Astrocyte (in vitro differentiated cells and primary cell): ENCODE results near the gene AUTS2. TPM values are rescaled to one million over a fixed set of nuclear protein-coding genes. Genes with fewer than 3 reads are reported as not detected.

Experiments used
- DNase-seq: peaks from one replicate; pipeline ENCODE4 v3.0.0-alpha.2; 2010; ENCODE audit warnings: low read depth
- FAIRE-seq: peaks from 2 replicates; lab custom pipeline; 2011; peaks lifted over from hg19 to GRCh38; lab: Jason Lieb, UNC
- H2AFZ ChIP-seq: 2 replicates; pipeline ENCODE4 v1.6.0; 2012; ENCODE audit warnings: low read depth, low read length, inconsistent platforms
- H3K27ac ChIP-seq: 2 replicates; pipeline ENCODE4 v1.5.1; 2011; ENCODE audit warnings: low read depth, low read length, inconsistent platforms
- H3K27me3 ChIP-seq: 2 replicates; pipeline ENCODE4 v1.6.0; 2011; ENCODE audit warnings: low read length, inconsistent platforms; ENCODE audit not compliant: insufficient read depth
- H3K36me3 ChIP-seq: 2 replicates; pipeline ENCODE4 v1.5.1; 2011; ENCODE audit warnings: low read length, inconsistent platforms; ENCODE audit not compliant: insufficient read depth
- H3K4me1 ChIP-seq: 2 replicates; pipeline ENCODE4 v1.5.1; 2011; ENCODE audit warnings: low read length, inconsistent platforms; ENCODE audit not compliant: insufficient read depth
- H3K4me2 ChIP-seq: 2 replicates; pipeline ENCODE4 v1.6.0; 2012; ENCODE audit warnings: low read length, inconsistent platforms
- H3K4me3 ChIP-seq: 2 replicates; pipeline ENCODE4 v1.5.1; 2011; ENCODE audit warnings: low read depth, mild to moderate bottlenecking, low read length, inconsistent platforms; ENCODE audit not compliant: insufficient read depth
- H3K79me2 ChIP-seq: 2 replicates; pipeline ENCODE4 v1.6.0; 2012; ENCODE audit warnings: mild to moderate bottlenecking, low read length, inconsistent platforms; ENCODE audit not compliant: insufficient read depth
- H3K9ac ChIP-seq: 2 replicates; pipeline ENCODE4 v1.6.0; 2012; ENCODE audit warnings: mild to moderate bottlenecking, low read length, inconsistent platforms
- H3K9me3 ChIP-seq: 2 replicates; pipeline ENCODE4 v1.5.1; 2012; ENCODE audit warnings: low read depth, mild to moderate bottlenecking, low read length, inconsistent platforms; ENCODE audit not compliant: insufficient read depth
- H4K20me1 ChIP-seq: 2 replicates; pipeline ENCODE4 v1.6.0; 2012; ENCODE audit warnings: low read length, inconsistent platforms; ENCODE audit not compliant: insufficient read depth
- H3K27ac Mint-ChIP-seq: one replicate; pipeline ENCODE4 v1.8.0; 2021; ENCODE audit warnings: mild to moderate bottlenecking, mixed read lengths; ENCODE audit not compliant: unreplicated experiment
- H3K27me3 Mint-ChIP-seq: one replicate; pipeline ENCODE4 v1.8.0; 2021; ENCODE audit warnings: low read depth, mixed read lengths; ENCODE audit not compliant: unreplicated experiment
- H3K36me3 Mint-ChIP-seq: one replicate; pipeline ENCODE4 v1.8.0; 2021; ENCODE audit warnings: low read depth, mixed read lengths; ENCODE audit not compliant: unreplicated experiment
- H3K4me1 Mint-ChIP-seq: one replicate; pipeline ENCODE4 v1.8.0; 2021; ENCODE audit warnings: low read depth, mixed read lengths; ENCODE audit not compliant: unreplicated experiment
- H3K4me3 Mint-ChIP-seq: one replicate; pipeline ENCODE4 v1.8.0; 2021; ENCODE audit warnings: mild to moderate bottlenecking, moderate library complexity, mixed read lengths; ENCODE audit not compliant: unreplicated experiment
- H3K9me3 Mint-ChIP-seq: one replicate; pipeline ENCODE4 v1.8.0; 2021; ENCODE audit warnings: mild to moderate bottlenecking, mixed read lengths; ENCODE audit not compliant: unreplicated experiment
- EZH2 ChIP-seq: IDR thresholded peaks from 2 replicates; pipeline ENCODE4 v1.6.1; 2012; ENCODE audit warnings: mild to moderate bottlenecking, low read length, inconsistent platforms; ENCODE audit not compliant: insufficient read depth
- total RNA-seq: library from RNA; stranded (reverse); gene quantifications from 2 replicates; pipeline ENCODE4 v1.2.1, GENCODE V29; 2021
- TF ChIP-seq, protein P1 (sequence below): IDR thresholded peaks from 2 replicates; pipeline ENCODE4 v1.5.1; 2011; ENCODE audit warnings: low read depth, mild to moderate bottlenecking, inconsistent platforms, low read length, moderate library complexity; ENCODE audit not compliant: insufficient read depth

The AUTS2 gene
- total RNA-seq, 1 donor from 2014 or later, result 73.2 TPM

GRCh38 chr7:70580161-70580560 lies 981.9 kb downstream of the AUTS2 start:
- Histone ChIP-seq H3K9me3 (no peaks in the 10 kb centered on the region), H3K9ac (no peak overlapping the region), H3K4me2 (no peak overlapping the region), H3K79me2 (no peaks in the 10 kb centered on the region), H4K20me1 (no peaks in the 10 kb centered on the region), H2AFZ (no peak overlapping the region), H3K4me1 (peaks cover 7% of the 10 kb centered on the region), H3K4me3 (no peak overlapping the region), H3K36me3 (no peaks in the 10 kb centered on the region), H3K27me3 (no peaks in the 10 kb centered on the region), H3K27ac (no peak overlapping the region)
- FAIRE-seq, result no peak
- no peaks in the 10 kb centered on the region for H3K27me3 Mint-ChIP-seq
- no peaks in the 10 kb centered on the region for H3K36me3 Mint-ChIP-seq
- no peak for TF ChIP-seq EZH2
- TF ChIP-seq, protein P1, sequence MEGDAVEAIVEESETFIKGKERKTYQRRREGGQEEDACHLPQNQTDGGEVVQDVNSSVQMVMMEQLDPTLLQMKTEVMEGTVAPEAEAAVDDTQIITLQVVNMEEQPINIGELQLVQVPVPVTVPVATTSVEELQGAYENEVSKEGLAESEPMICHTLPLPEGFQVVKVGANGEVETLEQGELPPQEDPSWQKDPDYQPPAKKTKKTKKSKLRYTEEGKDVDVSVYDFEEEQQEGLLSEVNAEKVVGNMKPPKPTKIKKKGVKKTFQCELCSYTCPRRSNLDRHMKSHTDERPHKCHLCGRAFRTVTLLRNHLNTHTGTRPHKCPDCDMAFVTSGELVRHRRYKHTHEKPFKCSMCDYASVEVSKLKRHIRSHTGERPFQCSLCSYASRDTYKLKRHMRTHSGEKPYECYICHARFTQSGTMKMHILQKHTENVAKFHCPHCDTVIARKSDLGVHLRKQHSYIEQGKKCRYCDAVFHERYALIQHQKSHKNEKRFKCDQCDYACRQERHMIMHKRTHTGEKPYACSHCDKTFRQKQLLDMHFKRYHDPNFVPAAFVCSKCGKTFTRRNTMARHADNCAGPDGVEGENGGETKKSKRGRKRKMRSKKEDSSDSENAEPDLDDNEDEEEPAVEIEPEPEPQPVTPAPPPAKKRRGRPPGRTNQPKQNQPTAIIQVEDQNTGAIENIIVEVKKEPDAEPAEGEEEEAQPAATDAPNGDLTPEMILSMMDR, result no peak
- H3K27ac Mint-ChIP-seq, result no peak overlapping the region
- no peak overlapping the region for H3K4me3 Mint-ChIP-seq
- peaks cover 64% of the 10 kb centered on the region for H3K4me1 Mint-ChIP-seq
- H3K9me3 Mint-ChIP-seq, result peaks cover 2% of the 10 kb centered on the region
- no peak for DNase-seq

- Histone ChIP-seq H3K36me3 (no peaks in the 10 kb centered on the region), H3K4me3 (no peak overlapping the region), H3K27me3 (no peaks in the 10 kb centered on the region), H3K9ac (no peak overlapping the region), H3K79me2 (no peaks in the 10 kb centered on the region), H3K4me2 (no peak overlapping the region), H3K4me1 (peaks cover 4% of the 10 kb centered on the region), H4K20me1 (no peaks in the 10 kb centered on the region), H3K9me3 (no peaks in the 10 kb centered on the region), H3K27ac (no peak overlapping the region), H2AFZ (no peak overlapping the region)
- Mint-ChIP-seq H3K27ac (peak overlapping the region; percentile 69), H3K36me3 (no peaks in the 10 kb centered on the region), H3K27me3 (no peaks in the 10 kb centered on the region), H3K4me1 (peaks cover 57% of the 10 kb centered on the region), H3K9me3 (no peaks in the 10 kb centered on the region), H3K4me3 (no peak overlapping the region)
- FAIRE-seq (no peak), DNase-seq (no peak)
- no peak for TF ChIP-seq EZH2
- TF ChIP-seq, protein P1, result no peak
Measured at GRCh38 chr7:70582927-70583895, 984.9 kb downstream of the AUTS2 start.
